ENCODE results near the gene OR51S1. TPM values are rescaled to one million over a fixed set of nuclear protein-coding genes. Genes with fewer than 3 reads are reported as not detected.
"Not testable (repeated sequence)": the region's sequence is repeated elsewhere in the genome, so short reads cannot be mapped to it uniquely, and the experiment has no call there.

OR51S1 gene, protein sequence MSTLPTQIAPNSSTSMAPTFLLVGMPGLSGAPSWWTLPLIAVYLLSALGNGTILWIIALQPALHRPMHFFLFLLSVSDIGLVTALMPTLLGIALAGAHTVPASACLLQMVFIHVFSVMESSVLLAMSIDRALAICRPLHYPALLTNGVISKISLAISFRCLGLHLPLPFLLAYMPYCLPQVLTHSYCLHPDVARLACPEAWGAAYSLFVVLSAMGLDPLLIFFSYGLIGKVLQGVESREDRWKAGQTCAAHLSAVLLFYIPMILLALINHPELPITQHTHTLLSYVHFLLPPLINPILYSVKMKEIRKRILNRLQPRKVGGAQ
- not detected for polyA plus RNA-seq (ENCODE audit: low read depth in 6 of 6)

DNA sequence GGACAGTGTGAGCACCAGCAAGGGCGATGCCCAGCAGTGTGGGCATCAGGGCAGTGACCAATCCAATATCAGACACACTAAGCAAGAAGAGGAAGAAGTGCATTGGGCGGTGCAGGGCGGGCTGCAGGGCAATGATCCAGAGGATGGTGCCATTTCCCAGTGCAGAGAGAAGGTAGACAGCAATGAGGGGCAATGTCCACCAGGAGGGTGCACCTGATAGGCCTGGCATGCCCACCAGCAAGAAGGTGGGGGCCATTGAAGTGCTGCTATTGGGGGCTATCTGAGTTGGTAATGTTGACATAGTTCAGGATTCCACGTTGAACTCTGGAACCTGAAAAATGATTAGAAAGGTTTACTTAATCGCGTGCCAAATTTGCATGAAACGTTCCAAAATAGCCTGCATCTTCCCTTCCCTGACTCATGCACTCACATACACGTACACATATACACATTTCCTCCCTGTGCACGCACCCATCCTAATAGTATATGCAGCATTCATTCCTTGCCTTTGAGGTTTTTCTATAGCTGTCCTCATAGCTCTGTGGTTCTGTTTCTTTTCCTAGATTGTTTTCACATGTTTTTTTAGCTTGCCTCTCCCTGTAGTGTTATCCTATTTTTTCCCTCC, at the start of gene OR51S1:
TSS of gene OR51S1 (minus strand) at position 301 of the 625 bp plus-strand sequence. CDS start at position 301, 0 bp downstream.
- peak within 1 kb of the TSS in 1 of 6 donors; percentile 17 for H3K27ac Mint-ChIP-seq
- DNase-seq, result no peak
- peaks cover 0 to 8% (median 0%) of the 10 kb centered on the region in 7 donors for H3K9me3 Mint-ChIP-seq
- no peak for ATAC-seq (ENCODE audit: low read depth in 2 of 2)
- H3K36me3 Mint-ChIP-seq, result no peaks in the 10 kb centered on the region
- peaks cover 11 to 15% (median 15%) of the 10 kb centered on the region in 3 donors for H3K27me3 Mint-ChIP-seq
- no peak within 1 kb of the TSS for H3K4me3 Mint-ChIP-seq
- no peaks in the 10 kb centered on the region for H3K4me1 Mint-ChIP-seq

DNA sequence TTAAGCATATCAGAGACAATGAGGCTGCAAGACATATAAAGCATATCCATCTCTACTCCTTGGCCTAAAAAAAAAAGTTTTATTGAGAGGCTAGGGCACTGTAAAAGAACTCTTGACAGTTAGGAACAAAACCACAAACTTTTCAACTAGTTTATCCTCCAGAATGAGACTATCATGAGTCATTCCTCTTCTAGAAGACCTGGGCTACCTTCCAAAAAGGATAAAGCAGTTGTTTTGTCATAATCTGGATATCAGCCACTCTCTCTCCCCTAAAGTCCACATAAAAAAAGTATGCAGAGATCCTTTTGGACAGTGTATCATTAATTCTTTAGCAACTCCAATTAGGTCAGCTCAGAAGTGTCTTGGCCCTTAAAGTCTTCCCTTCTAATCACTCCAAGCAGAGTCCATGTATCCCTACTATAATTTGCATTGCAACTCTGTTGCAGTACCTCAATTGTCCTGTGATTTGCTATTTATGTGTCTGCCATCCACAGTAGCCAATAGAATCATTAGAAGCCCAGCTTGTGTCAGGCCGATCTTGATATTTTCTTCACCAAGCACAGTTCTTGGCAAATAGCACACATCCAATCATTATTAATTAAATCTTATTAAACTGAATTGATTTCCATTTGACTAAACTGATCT, 43.1 kb upstream of the OR51S1 start:
- H3K36me3 Mint-ChIP-seq, result no peaks in the 10 kb centered on the region

DNA sequence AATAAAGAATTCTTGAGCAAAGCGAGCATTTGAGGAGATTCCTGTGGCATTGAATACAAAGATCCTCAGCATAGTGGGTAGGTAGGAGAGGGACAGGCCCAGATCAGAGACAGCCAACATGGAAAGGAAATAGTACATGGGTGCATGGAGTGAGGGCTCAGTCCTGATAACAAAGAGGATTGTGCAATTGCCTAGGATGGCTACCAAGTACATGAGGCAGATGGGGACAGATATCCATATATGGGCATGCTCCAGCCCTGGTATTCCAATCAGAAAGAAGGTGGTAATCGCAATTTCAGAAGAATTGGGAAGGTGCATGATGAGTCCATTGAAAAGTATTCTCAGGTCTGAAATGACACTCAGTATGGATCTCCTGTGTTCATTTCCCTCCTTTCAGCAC, 41.3 kb upstream of the OR51S1 start:
- no peak overlapping the region for H3K4me3 Mint-ChIP-seq
- ATAC-seq (ENCODE audit: low read depth in 2 of 2) (no peak), DNase-seq (no peak)
- H3K4me1 Mint-ChIP-seq, result no peaks in the 10 kb centered on the region
- H3K9me3 Mint-ChIP-seq, result peaks cover 0 to 5% (median 0%) of the 10 kb centered on the region in 7 donors
- H3K27ac Mint-ChIP-seq, result no peak overlapping the region
- H3K27me3 Mint-ChIP-seq, result peaks cover 0 to 8% (median 4%) of the 10 kb centered on the region in 3 donors
- H3K36me3 Mint-ChIP-seq, result no peaks in the 10 kb centered on the region

More for the DNA sequence above, 43.1 kb upstream of the OR51S1 start:
- no peak overlapping the region for H3K4me3 Mint-ChIP-seq
- DNase-seq (no peak), ATAC-seq (ENCODE audit: low read depth in 2 of 2) (no peak)
- no peaks in the 10 kb centered on the region for H3K4me1 Mint-ChIP-seq
- H3K27ac Mint-ChIP-seq, result no peak overlapping the region
- peaks cover 4 to 11% (median 8%) of the 10 kb centered on the region in 3 donors for H3K27me3 Mint-ChIP-seq
- peaks cover 0 to 5% (median 0%) of the 10 kb centered on the region in 7 donors for H3K9me3 Mint-ChIP-seq

DNA sequence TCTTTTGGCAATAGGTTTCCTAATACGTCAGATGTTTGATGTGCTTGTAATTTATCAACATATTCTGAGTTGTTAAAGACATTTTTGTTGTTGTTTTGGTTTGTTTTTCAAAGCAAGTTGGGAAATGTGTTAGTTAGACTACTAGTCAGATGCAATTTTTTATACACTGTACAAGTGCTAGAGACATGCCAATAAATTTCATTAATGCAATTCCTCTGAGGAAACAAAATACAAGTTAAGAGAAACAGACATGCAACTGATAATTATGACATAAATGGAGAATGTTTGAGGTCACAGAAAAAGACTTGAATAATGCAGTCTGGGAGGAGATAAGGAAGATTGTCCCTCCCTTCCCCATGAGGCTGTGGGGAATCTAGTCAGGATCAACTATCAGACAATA, 38.6 kb upstream of the OR51S1 start:
- ATAC-seq (ENCODE audit: low read depth in 2 of 2), result no peak
- Mint-ChIP-seq H3K27me3 (peaks cover 0 to 8% (median 0%) of the 10 kb centered on the region in 3 donors), H3K36me3 (no peaks in the 10 kb centered on the region), H3K9me3 (peaks cover 0 to 5% (median 0%) of the 10 kb centered on the region in 7 donors), H3K27ac (no peak overlapping the region), H3K4me3 (no peak overlapping the region), H3K4me1 (no peaks in the 10 kb centered on the region)
- no peak for DNase-seq

DNA sequence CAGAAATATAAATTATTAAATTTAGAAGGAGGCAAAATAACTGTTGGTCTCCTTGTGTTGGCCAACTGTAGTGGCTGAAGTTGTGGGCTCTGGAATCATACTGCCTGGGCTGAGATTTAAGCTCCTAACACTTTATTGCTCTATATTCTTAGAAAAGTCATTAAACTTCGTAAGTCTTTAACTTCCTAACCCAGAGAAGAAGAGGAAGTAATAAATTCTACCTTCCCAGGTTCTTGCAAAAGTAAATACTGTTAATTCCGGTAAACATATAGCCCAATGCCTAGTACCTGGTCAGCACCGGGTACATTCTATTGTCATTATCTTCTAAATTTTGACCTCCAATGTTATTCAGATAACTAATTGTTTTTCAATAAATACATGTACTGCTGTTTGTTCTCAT, 37.2 kb upstream of the OR51S1 start:
- Mint-ChIP-seq H3K27ac (no peak overlapping the region), H3K4me3 (no peak overlapping the region), H3K9me3 (peaks cover 0 to 5% (median 0%) of the 10 kb centered on the region in 7 donors), H3K36me3 (no peaks in the 10 kb centered on the region), H3K27me3 (peaks cover 0 to 8% (median 0%) of the 10 kb centered on the region in 3 donors), H3K4me1 (no peaks in the 10 kb centered on the region)
- ATAC-seq (ENCODE audit: low read depth in 2 of 2) (no peak), DNase-seq (no peak)

DNA sequence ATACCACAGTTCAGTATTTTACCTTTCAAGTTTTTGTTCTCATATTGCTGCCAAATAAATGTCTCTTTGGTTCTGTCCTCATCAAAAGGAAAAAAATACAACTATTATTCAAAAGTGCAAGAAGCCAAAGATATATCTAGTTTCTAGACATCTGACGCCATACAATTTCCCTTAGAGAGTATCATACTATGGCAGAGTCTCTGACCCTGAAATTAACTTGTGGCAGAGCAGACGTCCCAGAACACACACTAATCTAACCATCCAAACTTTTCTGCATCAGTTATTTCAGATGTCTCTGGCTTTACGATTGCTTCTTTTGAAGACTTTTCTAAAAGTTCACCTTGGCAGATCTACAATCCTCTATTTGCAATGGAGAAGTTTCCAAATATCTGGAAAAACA, 35.4 kb upstream of the OR51S1 start:
- peaks cover 0 to under 1% (median 0%) of the 10 kb centered on the region in 3 donors for H3K27me3 Mint-ChIP-seq
- no peaks in the 10 kb centered on the region for H3K36me3 Mint-ChIP-seq
- ATAC-seq (ENCODE audit: low read depth in 2 of 2), result no peak
- no peak overlapping the region for H3K4me3 Mint-ChIP-seq
- H3K9me3 Mint-ChIP-seq, result no peaks in the 10 kb centered on the region
- H3K4me1 Mint-ChIP-seq, result no peaks in the 10 kb centered on the region
- no peak overlapping the region for H3K27ac Mint-ChIP-seq
- DNase-seq, result no peak

DNA sequence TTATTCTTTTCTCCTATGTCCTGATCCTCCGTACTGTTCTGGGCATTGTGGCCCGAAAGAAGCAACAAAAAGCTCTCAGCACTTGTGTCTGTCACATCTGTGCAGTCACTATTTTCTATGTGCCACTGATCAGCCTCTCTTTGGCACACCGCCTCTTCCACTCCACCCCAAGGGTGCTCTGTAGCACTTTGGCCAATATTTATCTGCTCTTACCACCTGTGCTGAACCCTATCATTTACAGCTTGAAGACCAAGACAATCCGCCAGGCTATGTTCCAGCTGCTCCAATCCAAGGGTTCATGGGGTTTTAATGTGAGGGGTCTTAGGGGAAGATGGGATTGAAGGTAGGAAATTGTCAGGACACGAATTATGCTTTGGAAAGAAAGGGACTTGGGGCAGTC, 33.5 kb upstream of the OR51S1 start:
- no peak for DNase-seq
- Mint-ChIP-seq H3K36me3 (no peaks in the 10 kb centered on the region), H3K27me3 (no peaks in the 10 kb centered on the region), H3K9me3 (no peaks in the 10 kb centered on the region), H3K4me1 (no peaks in the 10 kb centered on the region), H3K27ac (no peak overlapping the region), H3K4me3 (no peak overlapping the region)
- no peak for ATAC-seq (ENCODE audit: low read depth in 2 of 2)

DNA sequence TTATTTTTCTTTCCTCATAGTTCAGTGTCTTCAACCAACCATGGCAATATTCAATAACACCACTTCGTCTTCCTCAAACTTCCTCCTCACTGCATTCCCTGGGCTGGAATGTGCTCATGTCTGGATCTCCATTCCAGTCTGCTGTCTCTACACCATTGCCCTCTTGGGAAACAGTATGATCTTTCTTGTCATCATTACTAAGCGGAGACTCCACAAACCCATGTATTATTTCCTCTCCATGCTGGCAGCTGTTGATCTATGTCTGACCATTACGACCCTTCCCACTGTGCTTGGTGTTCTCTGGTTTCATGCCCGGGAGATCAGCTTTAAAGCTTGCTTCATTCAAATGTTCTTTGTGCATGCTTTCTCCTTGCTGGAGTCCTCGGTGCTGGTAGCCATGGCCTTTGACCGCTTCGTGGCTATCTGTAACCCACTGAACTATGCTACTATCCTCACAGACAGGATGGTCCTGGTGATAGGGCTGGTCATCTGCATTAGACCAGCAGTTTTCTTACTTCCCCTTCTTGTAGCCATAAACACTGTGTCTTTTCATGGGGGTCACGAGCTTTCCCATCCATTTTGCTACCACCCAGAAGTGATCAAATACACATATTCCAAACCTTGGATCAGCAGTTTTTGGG, 33.0 kb upstream of the OR51S1 start, which contains the start of gene OR51T1:
TSS of gene OR51T1 (plus strand) at position 41 of the 641 bp plus-strand sequence. CDS start at position 41, 0 bp downstream.
- Mint-ChIP-seq H3K27ac (peak within 1 kb of the TSS in 1 of 6 donors; percentile 70), H3K9me3 (peaks cover 0 to 2% (median 0%) of the 10 kb centered on the region in 7 donors), H3K4me3 (no peak within 1 kb of the TSS), H3K36me3 (no peaks in the 10 kb centered on the region), H3K4me1 (peaks cover 0 to 1% (median 0%) of the 10 kb centered on the region in 3 donors), H3K27me3 (no peaks in the 10 kb centered on the region)
- no peak for DNase-seq
- no peak for ATAC-seq (ENCODE audit: low read depth in 2 of 2)

DNA sequence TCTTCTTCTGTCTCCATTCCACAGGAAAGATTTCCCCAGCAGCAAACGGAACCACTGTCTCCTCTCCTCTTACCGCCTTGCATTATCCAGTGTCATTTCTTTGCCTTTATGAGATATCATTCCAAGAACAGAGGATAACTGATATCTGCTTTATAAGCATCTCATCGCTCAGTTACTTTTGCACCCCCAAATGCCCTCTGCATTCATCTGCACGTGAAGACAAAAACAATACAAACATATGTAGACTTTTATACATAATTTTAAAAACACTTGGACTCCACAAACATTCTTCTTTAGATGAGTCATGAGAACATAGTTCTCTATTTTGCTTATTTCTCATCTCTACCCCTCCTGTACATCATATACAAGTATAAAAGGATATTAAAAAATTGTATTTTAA, 32.2 kb upstream of the OR51S1 start:
- peaks cover 3 to 9% (median 4%) of the 10 kb centered on the region in 3 donors for H3K4me1 Mint-ChIP-seq
- H3K36me3 Mint-ChIP-seq, result no peaks in the 10 kb centered on the region
- peaks cover 0 to 4% (median 0%) of the 10 kb centered on the region in 7 donors for H3K9me3 Mint-ChIP-seq
- no peak for ATAC-seq (ENCODE audit: low read depth in 2 of 2)
- no peak overlapping the region for H3K27ac Mint-ChIP-seq
- no peak for DNase-seq
- no peaks in the 10 kb centered on the region for H3K27me3 Mint-ChIP-seq
- H3K4me3 Mint-ChIP-seq, result no peak overlapping the region

DNA sequence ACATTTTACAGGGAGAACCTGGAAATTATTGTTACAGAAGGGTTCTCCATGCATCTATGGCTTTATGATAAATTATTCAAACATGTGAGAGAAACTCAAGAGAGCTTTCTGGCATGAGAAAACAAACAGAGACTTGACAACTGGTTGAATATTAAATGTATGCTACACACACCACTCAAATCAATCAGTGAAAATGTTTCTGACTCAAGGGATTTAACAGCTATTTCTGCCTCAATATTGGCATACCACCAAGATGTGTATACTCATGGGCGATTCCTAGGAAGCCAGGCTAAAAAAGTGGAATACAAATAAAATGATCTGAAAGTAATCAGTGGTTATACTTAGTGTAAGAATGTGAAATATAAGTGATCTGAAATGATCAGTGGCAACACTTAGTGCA, 16.8 kb upstream of the OR51S1 start:
- ATAC-seq (ENCODE audit: low read depth in 2 of 2) (no peak), DNase-seq (no peak)
- H3K36me3 Mint-ChIP-seq, result no peaks in the 10 kb centered on the region
- no peaks in the 10 kb centered on the region for H3K27me3 Mint-ChIP-seq
- peaks cover 0 to 15% (median 4%) of the 10 kb centered on the region in 7 donors for H3K9me3 Mint-ChIP-seq
- H3K4me1 Mint-ChIP-seq, result no peaks in the 10 kb centered on the region
- H3K27ac Mint-ChIP-seq, result no peak overlapping the region
- H3K4me3 Mint-ChIP-seq, result no peak overlapping the region

DNA sequence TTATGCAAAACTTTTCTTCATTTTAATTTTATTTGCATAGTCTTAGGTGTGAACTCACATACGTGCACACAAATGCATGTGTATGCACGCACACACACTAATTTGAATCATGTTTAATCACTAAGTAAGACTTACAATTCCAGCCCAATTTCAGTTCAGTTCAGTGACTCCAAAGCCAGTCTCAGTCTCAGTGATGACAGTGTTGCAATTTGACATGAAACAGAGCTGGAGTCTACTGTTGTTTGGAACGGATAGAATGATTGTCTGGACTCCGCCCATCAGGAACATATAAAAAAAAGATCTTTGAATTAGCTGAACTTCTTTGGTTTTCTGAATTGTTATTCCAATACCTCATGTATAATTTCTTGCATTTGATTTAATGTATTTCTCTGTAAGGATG, 14.9 kb upstream of the OR51S1 start:
- H3K4me3 Mint-ChIP-seq, result no peak overlapping the region
- DNase-seq (no peak), ATAC-seq (ENCODE audit: low read depth in 2 of 2) (no peak)
- H3K27ac Mint-ChIP-seq, result no peak overlapping the region
- H3K9me3 Mint-ChIP-seq, result peaks cover 0 to 11% (median 6%) of the 10 kb centered on the region in 7 donors
- no peaks in the 10 kb centered on the region for H3K4me1 Mint-ChIP-seq
- H3K36me3 Mint-ChIP-seq, result no peaks in the 10 kb centered on the region
- no peaks in the 10 kb centered on the region for H3K27me3 Mint-ChIP-seq

DNA sequence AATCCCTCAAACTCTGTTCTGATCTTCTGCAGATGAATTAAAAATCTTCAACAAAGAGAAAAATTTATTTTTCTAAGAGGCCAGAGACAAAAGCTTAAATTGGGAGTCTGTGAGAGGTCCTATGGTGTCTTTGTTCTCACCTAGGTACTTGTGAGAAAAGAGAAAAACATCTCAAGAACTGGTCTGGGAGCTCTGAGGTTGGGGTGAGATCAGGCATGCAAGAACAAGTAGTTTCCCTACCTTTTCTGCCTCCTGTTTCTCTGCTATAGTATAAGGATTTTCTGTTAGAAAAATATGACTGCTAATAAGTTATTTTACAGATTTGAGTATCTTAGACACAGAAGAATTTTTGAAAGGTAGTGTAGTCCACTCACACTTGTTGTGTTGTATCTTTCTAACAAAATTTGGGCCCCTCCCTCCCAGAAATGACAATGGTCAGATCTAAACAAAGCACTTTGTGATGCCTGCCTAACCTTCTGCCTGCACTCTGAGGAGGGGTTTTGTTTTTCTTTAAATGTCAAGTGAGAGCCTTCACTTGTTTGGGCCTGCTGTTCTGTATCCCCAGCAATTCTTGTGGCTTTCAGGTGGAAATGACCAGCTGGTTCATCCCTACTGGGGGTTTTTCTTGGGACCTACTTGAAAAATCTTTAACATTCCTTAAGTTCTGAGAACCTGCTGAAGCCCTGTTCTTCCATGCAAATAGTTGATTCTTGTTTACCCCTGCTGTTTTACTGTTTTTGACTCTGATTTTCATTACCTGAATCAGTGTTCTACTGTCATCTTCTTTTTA, 13.6 kb upstream of the OR51S1 start:
- H3K9me3 Mint-ChIP-seq, result peaks cover 0 to 11% (median 4%) of the 10 kb centered on the region in 7 donors
- H3K36me3 Mint-ChIP-seq, result no peaks in the 10 kb centered on the region
- ATAC-seq (ENCODE audit: low read depth in 2 of 2) (no peak), DNase-seq (no peak)
- H3K27ac Mint-ChIP-seq, result no peak overlapping the region
- H3K4me1 Mint-ChIP-seq, result no peaks in the 10 kb centered on the region
- no peak overlapping the region for H3K4me3 Mint-ChIP-seq
- H3K27me3 Mint-ChIP-seq, result no peaks in the 10 kb centered on the region

DNA sequence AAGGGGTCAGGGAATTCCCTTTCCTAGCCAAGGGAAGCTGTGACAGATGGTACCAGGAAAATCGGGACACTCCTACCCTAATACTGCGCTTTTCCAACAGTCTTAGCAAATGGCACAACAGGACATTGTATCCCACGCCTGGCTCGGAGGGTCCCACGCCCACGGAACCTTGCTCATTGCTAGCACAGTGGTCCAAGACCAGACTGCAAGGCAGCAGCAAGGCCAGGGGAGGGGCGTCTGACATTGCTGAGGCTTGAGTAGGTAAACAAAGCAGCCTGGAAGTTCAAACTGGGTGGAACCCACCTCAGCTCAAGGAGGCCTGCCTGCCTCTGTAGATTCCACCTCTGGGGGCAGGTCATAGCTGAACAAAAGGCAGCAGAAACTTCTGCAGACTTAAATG, 5.3 kb upstream of the OR51S1 start:
- not testable (repeated sequence) for DNase-seq; H3K27me3 Mint-ChIP-seq; H3K27ac Mint-ChIP-seq; H3K9me3 Mint-ChIP-seq; ATAC-seq (ENCODE audit: low read depth in 2 of 2); H3K4me3 Mint-ChIP-seq; H3K36me3 Mint-ChIP-seq; H3K4me1 Mint-ChIP-seq
